Right ventricle myocardium superior (tissue), 1 donor: ENCODE results near the gene DGKH. TPM values are rescaled to one million over a fixed set of nuclear protein-coding genes. Genes with fewer than 3 reads are reported as not detected.
A peak's percentile ranks its signal among the peaks of the same experiment; 100 is the strongest.

Source experiments
- ATAC-seq: fragments of 200-7000 bp; cut with Tn5 transposase; one replicate; pipeline ENCODE4 v1.9.1; 2020; ENCODE audit warnings: mild to moderate bottlenecking; ENCODE audit not compliant: poor library complexity
- DNase-seq: peaks from one replicate; pipeline ENCODE4 v3.0.0-alpha.2; 2020
- intact Hi-C: fragments of 100-400 bp; cut with DNase I; formaldehyde crosslinking; loops from one replicate; pipeline ENCODE4 v1.11.2; 2022
- total RNA-seq: library from RNA; stranded (reverse); fragmentation: NEBNext Ultra II Directional; extraction: Animal tissue kit (Norgen Biotek cat#: 25700); gene quantifications from one replicate; pipeline ENCODE4 v1.2.1, GENCODE V29; 2021
- donor health status: DM: no; HTN: yes; CAD: no; lungs with severe emphysema.

DGKH gene
- total RNA-seq, 1 donor from 2014 or later, result 4.2 TPM

DNA sequence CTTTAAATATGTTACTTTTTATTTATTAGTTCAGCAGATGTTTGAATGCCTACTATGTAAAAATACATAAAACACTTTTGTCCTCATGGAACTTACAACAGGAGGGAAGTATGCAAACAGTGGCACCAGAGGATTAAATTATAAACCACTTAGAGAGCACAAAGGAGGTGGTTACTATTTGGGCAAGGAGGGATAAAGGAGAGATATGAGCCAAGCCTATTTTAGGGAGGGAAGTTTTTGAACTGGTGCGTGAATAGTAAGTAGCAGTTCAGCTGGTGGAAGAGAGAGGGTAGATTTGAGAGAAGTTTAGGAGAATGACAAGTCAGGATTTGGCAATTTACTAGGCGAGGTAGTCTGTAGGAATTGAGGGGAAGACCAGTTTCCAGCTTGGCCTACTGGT lies 232.1 kb downstream of the DGKH start:
- ATAC-seq (peak; percentile 55), DNase-seq (no peak)
- intact Hi-C loops, result no loop called here

DNA sequence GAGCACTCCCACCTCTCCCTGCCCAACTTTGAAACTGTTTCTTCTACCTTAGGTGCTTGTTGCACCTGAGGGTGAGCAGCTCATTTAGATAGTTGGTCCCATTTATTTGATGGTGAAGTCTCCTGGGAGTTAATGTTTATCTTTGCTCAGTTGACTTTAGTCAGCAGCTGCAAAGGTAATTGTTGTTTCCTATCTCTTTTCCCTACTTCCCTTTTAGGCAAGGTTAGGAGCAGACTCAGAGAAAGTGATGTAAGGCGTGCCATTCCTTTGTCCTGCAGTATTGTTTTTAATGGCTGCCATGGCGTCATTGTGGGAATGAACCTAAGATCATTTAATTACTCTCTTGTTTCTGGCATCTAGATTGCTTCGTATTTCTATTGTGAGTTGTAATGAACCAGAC lies 235.1 kb downstream of the DGKH start:
- intact Hi-C loops, result no loop called here
- DNase-seq, result no peak
- no peak for ATAC-seq

DNA sequence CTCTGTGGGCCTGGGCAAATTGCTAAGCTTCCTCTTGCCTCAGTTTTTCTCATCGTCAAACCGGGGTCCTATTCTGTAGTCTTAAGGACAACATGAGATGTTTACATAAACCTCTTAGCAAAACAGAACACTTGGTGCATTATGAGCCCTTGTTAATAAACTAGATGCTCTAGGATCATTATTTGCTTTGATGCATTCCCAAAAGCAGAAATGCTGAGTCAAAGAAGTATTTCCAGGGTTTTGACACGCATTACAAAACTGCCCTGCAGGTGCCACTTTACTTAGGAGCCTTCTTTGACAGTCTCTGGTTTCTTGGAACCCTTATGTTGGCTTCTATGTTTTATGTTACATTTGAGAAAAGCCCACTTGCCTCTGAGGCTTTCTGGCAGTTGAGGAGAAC lies 235.6 kb downstream of the DGKH start:
- intact Hi-C loops, result no loop called here
- DNase-seq, result no peak

More for the DNA sequence above, 235.6 kb downstream of the DGKH start:
- ATAC-seq, result no peak

Other genes starting within 250 kb of the DGKH start
- 40.3 TPM for gene VWA8, start 87.5 kb upstream of the DGKH start, total RNA-seq
- 20.7 TPM for gene AKAP11, start 223.5 kb downstream of the DGKH start, total RNA-seq